Measurements from ENCODE around the gene SYS1.

DNA sequence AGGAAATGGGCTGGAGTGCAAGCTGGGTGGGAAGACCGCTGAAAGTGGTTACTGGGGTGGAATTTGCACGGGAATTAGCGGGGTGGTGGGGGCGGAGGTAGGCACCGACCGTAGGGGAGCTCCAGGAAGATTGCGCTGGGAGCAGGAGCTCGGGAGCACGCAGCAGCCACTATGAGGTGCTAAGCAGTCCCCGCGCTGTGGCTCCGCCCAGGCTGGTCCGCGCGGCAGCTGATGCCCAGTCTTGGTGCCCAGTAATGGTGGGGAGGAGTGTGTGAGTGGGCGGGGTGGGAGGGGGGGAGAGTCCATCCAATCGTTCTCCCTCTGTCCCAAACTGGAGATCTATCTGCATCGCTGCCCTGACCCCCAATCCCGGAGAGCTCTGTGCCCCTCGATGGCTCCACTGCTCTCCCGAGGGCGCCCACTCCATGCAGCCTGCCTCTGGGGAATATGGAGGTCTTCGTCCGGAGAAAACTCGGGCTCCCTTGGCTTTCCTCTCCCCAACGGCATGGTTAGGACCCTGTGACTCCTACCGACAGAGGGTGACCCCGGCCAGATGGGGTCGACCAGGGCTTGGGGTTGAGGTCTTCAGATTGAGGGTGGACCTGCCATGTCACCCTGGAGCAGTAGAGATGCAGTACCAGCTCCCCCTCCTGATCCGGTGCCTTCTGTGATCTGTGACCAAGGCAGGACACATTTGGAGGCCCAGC lies 9.8 kb downstream of the SYS1 start:
- TF ChIP-seq, protein P1, sequence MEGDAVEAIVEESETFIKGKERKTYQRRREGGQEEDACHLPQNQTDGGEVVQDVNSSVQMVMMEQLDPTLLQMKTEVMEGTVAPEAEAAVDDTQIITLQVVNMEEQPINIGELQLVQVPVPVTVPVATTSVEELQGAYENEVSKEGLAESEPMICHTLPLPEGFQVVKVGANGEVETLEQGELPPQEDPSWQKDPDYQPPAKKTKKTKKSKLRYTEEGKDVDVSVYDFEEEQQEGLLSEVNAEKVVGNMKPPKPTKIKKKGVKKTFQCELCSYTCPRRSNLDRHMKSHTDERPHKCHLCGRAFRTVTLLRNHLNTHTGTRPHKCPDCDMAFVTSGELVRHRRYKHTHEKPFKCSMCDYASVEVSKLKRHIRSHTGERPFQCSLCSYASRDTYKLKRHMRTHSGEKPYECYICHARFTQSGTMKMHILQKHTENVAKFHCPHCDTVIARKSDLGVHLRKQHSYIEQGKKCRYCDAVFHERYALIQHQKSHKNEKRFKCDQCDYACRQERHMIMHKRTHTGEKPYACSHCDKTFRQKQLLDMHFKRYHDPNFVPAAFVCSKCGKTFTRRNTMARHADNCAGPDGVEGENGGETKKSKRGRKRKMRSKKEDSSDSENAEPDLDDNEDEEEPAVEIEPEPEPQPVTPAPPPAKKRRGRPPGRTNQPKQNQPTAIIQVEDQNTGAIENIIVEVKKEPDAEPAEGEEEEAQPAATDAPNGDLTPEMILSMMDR (IDR thresholded peaks at IDR 0.05), result no peak
- no peak for TF ChIP-seq EP300 (IDR thresholded peaks at IDR 0.05)
- no peak for TF ChIP-seq POLR2A (IDR thresholded peaks at IDR 0.05)
